22Rv1 (cell line): Measurements from ENCODE around the gene THAP2.

Source experiments
- H3K27ac ChIP-seq: fragments of 450-650 bp; 2 replicates; pipeline ENCODE4 v1.5.1; 2017
- CTCF ChIP-seq: fragments of 450-650 bp; IDR thresholded peaks from 2 replicates; pipeline ENCODE4 v1.5.1; 2017; ENCODE audit warnings: mild to moderate bottlenecking
- ZFX ChIP-seq: fragments of 450-650 bp; IDR thresholded peaks from 2 replicates; pipeline ENCODE4 v1.6.1; 2017; ENCODE audit warnings: antibody characterized with exemption, borderline replicate concordance

The THAP2 gene

GRCh38 chr12:71703206-71703605 is 39.1 kb downstream of the THAP2 start:
- H3K27ac ChIP-seq, result no peak overlapping the region
- TF ChIP-seq CTCF (no peak), ZFX (no peak)

GRCh38 chr12:71704920-71705319 is 40.8 kb downstream of the THAP2 start:
- TF ChIP-seq CTCF (no peak), ZFX (no peak)
- no peak overlapping the region for H3K27ac ChIP-seq

DNA sequence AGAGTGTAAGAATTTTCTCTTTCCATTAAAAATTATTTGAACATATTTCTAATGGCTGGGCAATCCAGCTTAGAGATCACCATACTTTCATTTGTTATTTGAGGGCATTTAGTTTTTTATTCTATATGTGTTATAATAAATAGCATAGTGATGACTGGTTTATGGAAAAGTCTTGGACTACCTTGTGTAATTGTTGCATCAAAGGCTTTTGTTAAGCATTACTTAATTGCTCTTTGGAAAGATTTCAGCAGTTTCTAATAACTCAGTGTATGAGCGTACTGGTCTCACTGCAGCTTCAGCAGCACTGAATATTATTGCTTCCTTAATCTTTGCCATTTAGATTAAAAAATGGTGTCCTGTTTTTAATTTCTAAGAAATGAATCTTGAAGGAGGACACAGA is 44.6 kb downstream of the THAP2 start:
- H3K27ac ChIP-seq, result no peak overlapping the region
- TF ChIP-seq CTCF, result no peak
- no peak for TF ChIP-seq ZFX

DNA sequence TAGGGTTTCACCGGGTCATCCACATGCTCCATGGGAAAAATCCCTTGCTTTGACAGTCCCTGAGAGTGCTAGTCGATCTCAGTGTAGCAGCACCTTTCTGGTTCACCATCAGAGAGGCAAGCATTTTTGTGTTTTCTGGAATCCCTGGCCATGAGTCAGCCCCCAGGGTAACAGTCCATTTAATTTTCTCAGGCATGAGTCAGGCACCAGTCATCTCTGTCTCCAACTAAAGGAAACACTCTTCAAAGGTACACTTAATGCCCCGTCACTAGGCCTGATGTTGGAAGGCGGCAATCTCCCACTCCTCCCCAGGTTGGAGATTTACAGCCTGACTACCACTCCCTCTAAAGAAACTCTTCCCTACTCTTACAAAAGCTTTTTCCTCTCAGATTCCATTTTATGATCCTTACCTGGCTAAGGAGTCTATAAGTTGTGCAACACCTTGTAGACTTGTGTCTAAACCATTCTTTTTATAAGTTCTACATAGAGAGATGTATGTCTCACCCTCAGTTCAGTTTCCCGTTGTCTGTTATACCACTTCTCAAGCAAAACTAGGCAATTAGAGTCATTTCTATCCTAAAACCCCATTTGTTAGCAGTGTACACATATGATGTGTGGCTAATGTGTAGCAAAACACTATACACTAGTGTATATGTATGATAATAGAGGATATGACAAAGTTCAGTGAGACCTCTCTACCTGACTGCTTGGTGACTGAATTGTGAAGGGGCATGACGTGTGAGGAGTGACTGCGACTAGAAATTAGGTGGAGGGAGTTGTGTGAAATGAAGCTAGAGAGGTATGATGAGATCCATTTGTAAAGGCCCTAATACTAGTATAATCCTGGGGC is 46.4 kb downstream of the THAP2 start:
- no peak for TF ChIP-seq ZFX
- no peak for TF ChIP-seq CTCF
- no peak overlapping the region for H3K27ac ChIP-seq

GRCh38 chr12:71718611-71719010 is 54.5 kb downstream of the THAP2 start:
- TF ChIP-seq ZFX, result no peak
- no peak for TF ChIP-seq CTCF
- H3K27ac ChIP-seq, result no peak overlapping the region

- no peak overlapping the region for H3K27ac ChIP-seq
Measured at GRCh38 chr12:71719647-71720370, 55.7 kb downstream of the THAP2 start.

More at GRCh38 chr12:71719647-71720370, 55.7 kb downstream of the THAP2 start:
- TF ChIP-seq ZFX (no peak), CTCF (no peak)
